Esophagus muscularis mucosa (tissue), 3 donors: ENCODE data around the gene IGLL5.

Source experiments
- POLR2A ChIP-seq: fragments of 450-650 bp; IDR thresholded peaks from one replicate; pipeline ENCODE4 v1.6.1; 2017; ENCODE audit warnings: antibody characterized with exemption, moderate library complexity, mild to moderate bottlenecking, low read depth
- TF ChIP-seq, protein P1 (sequence below), 3 experiments: fragments of 200-600 bp in 2 of 3; fragments of 450-650 bp in 1 of 3; sonication (generic) in 2 of 3; IDR thresholded peaks; one replicate each; pipeline ENCODE4 v1.5.1; 2017 to 2019; ENCODE audit warnings: antibody characterized with exemption in 3 of 3, mild to moderate bottlenecking in 2 of 3, moderate library complexity in 1 of 3

DNA sequence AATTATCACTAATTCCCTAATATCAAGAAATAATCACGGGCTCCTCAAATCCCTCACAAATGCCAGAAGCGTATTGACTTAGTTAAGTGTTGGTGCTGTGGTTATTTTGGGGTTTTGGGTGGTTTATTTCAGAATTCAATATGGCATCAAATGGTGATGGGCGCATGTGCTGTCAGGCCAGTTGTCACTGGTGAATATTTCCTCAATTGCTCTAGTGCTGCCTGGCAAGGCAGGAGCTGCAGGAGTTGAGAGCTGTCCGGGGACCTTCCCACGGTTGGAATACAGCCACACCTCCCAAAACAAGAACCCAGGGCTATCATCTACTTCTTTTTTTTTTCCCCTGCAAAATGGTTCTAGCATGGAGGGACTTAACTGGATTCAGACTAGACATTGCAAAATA lies 10.3 kb downstream of the IGLL5 start:
- TF ChIP-seq, protein P1, sequence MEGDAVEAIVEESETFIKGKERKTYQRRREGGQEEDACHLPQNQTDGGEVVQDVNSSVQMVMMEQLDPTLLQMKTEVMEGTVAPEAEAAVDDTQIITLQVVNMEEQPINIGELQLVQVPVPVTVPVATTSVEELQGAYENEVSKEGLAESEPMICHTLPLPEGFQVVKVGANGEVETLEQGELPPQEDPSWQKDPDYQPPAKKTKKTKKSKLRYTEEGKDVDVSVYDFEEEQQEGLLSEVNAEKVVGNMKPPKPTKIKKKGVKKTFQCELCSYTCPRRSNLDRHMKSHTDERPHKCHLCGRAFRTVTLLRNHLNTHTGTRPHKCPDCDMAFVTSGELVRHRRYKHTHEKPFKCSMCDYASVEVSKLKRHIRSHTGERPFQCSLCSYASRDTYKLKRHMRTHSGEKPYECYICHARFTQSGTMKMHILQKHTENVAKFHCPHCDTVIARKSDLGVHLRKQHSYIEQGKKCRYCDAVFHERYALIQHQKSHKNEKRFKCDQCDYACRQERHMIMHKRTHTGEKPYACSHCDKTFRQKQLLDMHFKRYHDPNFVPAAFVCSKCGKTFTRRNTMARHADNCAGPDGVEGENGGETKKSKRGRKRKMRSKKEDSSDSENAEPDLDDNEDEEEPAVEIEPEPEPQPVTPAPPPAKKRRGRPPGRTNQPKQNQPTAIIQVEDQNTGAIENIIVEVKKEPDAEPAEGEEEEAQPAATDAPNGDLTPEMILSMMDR (IDR thresholded peaks at IDR 0.05), result no peak
- no peak for TF ChIP-seq POLR2A
